ENCODE results near the gene SF3B4. TPM values are rescaled to one million over a fixed set of nuclear protein-coding genes. Genes with fewer than 3 reads are reported as not detected.

SF3B4 gene
- total RNA-seq, 1 donor = 13.4 TPM

- H3K4me2 ChIP-seq (ENCODE audit: insufficient read depth, low read length) = no peak overlapping the region
- no peak for TF ChIP-seq CTCF (IDR thresholded peaks at IDR 0.05; ENCODE audit: extremely low read depth, low read depth, low read length)
- H3K27ac ChIP-seq (ENCODE audit: low read depth, low read length) = no peak overlapping the region
- peaks cover 26% of the 10 kb centered on the region for H3K36me3 ChIP-seq (ENCODE audit: insufficient read depth, low read length)
- no peaks in the 10 kb centered on the region for H4K20me1 ChIP-seq (ENCODE audit: insufficient read depth, low read length)
- H3K9me3 ChIP-seq (ENCODE audit: low read depth, low read length) = no peaks in the 10 kb centered on the region
- no peak for DNase-seq (ENCODE audit: insufficient read length, low spot score, missing footprints)
- no peak overlapping the region for H3K4me3 ChIP-seq (ENCODE audit: insufficient read depth, low read length)
- peaks cover 9% of the 10 kb centered on the region for H3K79me2 ChIP-seq (ENCODE audit: insufficient read depth, low read length)
- H2AFZ ChIP-seq (ENCODE audit: low read length) = no peak overlapping the region
- peaks cover 30% of the 10 kb centered on the region for H3K4me1 ChIP-seq (ENCODE audit: insufficient read depth, low read length)
- no peaks in the 10 kb centered on the region for H3K27me3 ChIP-seq (ENCODE audit: insufficient read depth, low read length)
Observed at GRCh38 chr1:149934356-149934755, 6.8 kb upstream of the SF3B4 start.

GRCh38 chr1:149933208-149933607 lies 5.6 kb upstream of the SF3B4 start:
- Histone ChIP-seq H2AFZ (ENCODE audit: low read length) (no peak overlapping the region), H3K36me3 (ENCODE audit: insufficient read depth, low read length) (peaks cover 26% of the 10 kb centered on the region), H3K27me3 (ENCODE audit: insufficient read depth, low read length) (no peaks in the 10 kb centered on the region), H3K79me2 (ENCODE audit: insufficient read depth, low read length) (peaks cover 9% of the 10 kb centered on the region), H4K20me1 (ENCODE audit: insufficient read depth, low read length) (no peaks in the 10 kb centered on the region), H3K27ac (ENCODE audit: low read depth, low read length) (no peak overlapping the region), H3K4me3 (ENCODE audit: insufficient read depth, low read length) (no peak overlapping the region), H3K9me3 (ENCODE audit: low read depth, low read length) (no peaks in the 10 kb centered on the region), H3K4me2 (ENCODE audit: insufficient read depth, low read length) (no peak overlapping the region), H3K4me1 (ENCODE audit: insufficient read depth, low read length) (peaks cover 28% of the 10 kb centered on the region)
- no peak for DNase-seq (ENCODE audit: insufficient read length, low spot score, missing footprints)
- TF ChIP-seq CTCF (IDR thresholded peaks at IDR 0.05; ENCODE audit: extremely low read depth, low read depth, low read length) = no peak

- TF ChIP-seq CTCF (IDR thresholded peaks at IDR 0.05; ENCODE audit: extremely low read depth, low read depth, low read length) = no peak
- Histone ChIP-seq H3K4me3 (ENCODE audit: insufficient read depth, low read length) (no peak overlapping the region), H3K9me3 (ENCODE audit: low read depth, low read length) (no peaks in the 10 kb centered on the region), H3K27me3 (ENCODE audit: insufficient read depth, low read length) (no peaks in the 10 kb centered on the region), H3K36me3 (ENCODE audit: insufficient read depth, low read length) (peaks cover 26% of the 10 kb centered on the region), H3K27ac (ENCODE audit: low read depth, low read length) (no peak overlapping the region), H3K79me2 (ENCODE audit: insufficient read depth, low read length) (peaks cover 11% of the 10 kb centered on the region), H3K4me1 (ENCODE audit: insufficient read depth, low read length) (peaks cover 22% of the 10 kb centered on the region), H2AFZ (ENCODE audit: low read length) (no peak overlapping the region), H4K20me1 (ENCODE audit: insufficient read depth, low read length) (peaks cover under 1% of the 10 kb centered on the region), H3K4me2 (ENCODE audit: insufficient read depth, low read length) (no peak overlapping the region)
- DNase-seq (ENCODE audit: insufficient read length, low spot score, missing footprints) = no peak
Observed at GRCh38 chr1:149932474-149932873, 4.9 kb upstream of the SF3B4 start.

- no peaks in the 10 kb centered on the region for H3K9me3 ChIP-seq (ENCODE audit: low read depth, low read length)
- H3K36me3 ChIP-seq (ENCODE audit: insufficient read depth, low read length) = peaks cover 30% of the 10 kb centered on the region
- H3K4me3 ChIP-seq (ENCODE audit: insufficient read depth, low read length) = no peak overlapping the region
- no peak overlapping the region for H3K27ac ChIP-seq (ENCODE audit: low read depth, low read length)
- no peak for TF ChIP-seq CTCF (IDR thresholded peaks at IDR 0.05; ENCODE audit: extremely low read depth, low read depth, low read length)
- no peak overlapping the region for H2AFZ ChIP-seq (ENCODE audit: low read length)
- no peaks in the 10 kb centered on the region for H3K27me3 ChIP-seq (ENCODE audit: insufficient read depth, low read length)
- H3K4me2 ChIP-seq (ENCODE audit: insufficient read depth, low read length) = no peak overlapping the region
- H4K20me1 ChIP-seq (ENCODE audit: insufficient read depth, low read length) = peaks cover 12% of the 10 kb centered on the region
- peaks cover 20% of the 10 kb centered on the region for H3K79me2 ChIP-seq (ENCODE audit: insufficient read depth, low read length)
- H3K4me1 ChIP-seq (ENCODE audit: insufficient read depth, low read length) = peaks cover 21% of the 10 kb centered on the region
- DNase-seq (ENCODE audit: insufficient read length, low spot score, missing footprints) = no peak
Observed at GRCh38 chr1:149931212-149931790, 3.7 kb upstream of the SF3B4 start.
